Fibroblast of lung (primary cell): ENCODE results near the gene PAPOLB.

Experiments
- EZH2 ChIP-seq: IDR thresholded peaks from 2 replicates; pipeline ENCODE4 v1.5.1; 2012; ENCODE audit warnings: low read length, control low read depth, mild to moderate bottlenecking; ENCODE audit errors: missing control alignments
- TF ChIP-seq, protein P1 (sequence below), 2 donors: IDR thresholded peaks in 1 of 2; conservative IDR thresholded peaks in 1 of 2; 1 replicate in 1 of 2; 2 replicates in 1 of 2; pipeline ENCODE4 v1.5.1; 2011 to 2012; ENCODE audit warnings: low read length in 2 of 2, control low read depth in 1 of 2, inconsistent platforms in 1 of 2, low read depth in 1 of 2, mild to moderate bottlenecking in 1 of 2

DNA sequence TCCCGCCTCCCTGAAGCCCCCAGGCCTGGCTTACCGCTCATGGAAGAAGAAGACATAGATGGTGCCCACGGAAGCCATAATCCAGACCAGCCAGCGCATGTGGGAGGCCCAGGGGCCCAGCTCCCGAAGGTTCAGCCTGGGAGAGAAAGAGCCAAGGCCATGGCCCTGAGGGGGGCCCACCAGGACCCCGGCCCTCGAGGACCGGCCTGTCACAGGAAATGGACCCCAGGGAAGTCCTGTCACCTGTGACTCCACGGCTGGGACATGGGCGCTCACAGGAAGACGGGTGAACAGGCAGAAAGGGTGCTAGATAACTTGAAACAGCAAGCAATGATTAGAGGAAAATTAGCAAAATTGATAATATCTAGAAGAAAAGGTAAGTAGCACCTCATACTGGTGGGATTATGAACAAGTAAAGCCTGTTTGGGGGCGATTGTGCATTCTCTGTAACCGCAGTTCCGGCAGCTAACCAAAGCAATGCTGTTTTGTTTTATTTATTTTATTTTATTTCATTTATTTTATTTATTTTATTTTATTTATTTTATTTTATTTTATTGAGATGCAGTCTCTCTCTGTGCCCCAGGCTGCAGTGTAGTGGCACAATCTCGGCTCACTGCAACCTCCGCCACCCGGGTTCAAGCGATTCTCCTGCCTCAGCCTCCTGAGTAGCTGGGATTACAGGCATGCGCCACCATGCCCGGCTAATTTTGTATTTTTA is 49.4 kb upstream of the PAPOLB start:
- TF ChIP-seq, protein P1, sequence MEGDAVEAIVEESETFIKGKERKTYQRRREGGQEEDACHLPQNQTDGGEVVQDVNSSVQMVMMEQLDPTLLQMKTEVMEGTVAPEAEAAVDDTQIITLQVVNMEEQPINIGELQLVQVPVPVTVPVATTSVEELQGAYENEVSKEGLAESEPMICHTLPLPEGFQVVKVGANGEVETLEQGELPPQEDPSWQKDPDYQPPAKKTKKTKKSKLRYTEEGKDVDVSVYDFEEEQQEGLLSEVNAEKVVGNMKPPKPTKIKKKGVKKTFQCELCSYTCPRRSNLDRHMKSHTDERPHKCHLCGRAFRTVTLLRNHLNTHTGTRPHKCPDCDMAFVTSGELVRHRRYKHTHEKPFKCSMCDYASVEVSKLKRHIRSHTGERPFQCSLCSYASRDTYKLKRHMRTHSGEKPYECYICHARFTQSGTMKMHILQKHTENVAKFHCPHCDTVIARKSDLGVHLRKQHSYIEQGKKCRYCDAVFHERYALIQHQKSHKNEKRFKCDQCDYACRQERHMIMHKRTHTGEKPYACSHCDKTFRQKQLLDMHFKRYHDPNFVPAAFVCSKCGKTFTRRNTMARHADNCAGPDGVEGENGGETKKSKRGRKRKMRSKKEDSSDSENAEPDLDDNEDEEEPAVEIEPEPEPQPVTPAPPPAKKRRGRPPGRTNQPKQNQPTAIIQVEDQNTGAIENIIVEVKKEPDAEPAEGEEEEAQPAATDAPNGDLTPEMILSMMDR (conservative IDR thresholded peaks at IDR 0.05 in 1 of 2, IDR thresholded peaks at IDR 0.05 in 1 of 2; ENCODE audit: low read depth in 1 of 2, low read length in 2 of 2) = no peak
- no peak for TF ChIP-seq EZH2
